ENCODE results near the gene IRF7.

Gene IRF7

DNA sequence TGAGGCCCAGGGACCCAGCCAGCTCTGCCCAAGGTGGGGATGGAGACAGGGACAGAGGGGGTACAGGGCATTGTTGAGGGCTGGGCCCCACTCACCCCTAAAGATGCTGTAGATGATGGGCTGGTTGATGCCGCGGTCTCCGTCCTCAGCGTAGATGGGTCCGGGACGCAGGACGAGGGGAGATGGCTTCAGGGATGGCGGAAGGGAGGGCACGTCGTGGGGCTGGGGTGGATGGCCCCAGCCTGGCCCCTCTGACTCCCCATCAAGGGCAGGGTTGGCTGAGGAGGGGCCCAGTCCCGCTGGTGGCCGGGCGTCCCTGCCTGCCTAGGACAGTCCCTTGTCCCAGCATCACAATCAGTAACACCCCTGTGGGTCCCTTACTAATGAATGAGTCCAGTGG lies 4.5 kb upstream of the IRF7 start:
- DNase-seq = no peak

DNA sequence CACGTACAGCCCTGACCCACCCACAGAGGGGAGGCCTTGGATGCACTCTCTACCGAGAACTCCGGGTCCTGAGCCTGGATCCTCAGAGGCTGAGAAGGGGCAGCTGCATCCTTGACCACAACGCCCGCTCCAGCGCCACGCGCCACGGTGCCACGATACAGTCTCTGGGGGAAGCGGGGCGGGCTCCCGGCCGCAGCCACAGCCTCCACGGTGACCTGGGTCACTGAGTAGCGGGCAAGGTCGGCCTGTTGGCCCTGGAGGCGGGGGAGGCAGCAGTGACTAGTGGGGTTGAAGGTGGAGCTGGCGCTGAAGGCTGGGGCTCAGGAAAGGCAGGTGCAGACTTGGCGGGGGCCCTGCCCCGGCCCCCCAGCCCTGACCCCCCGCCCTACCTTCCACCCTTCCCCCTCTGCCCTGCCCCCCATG lies 3.9 kb upstream of the IRF7 start:
- DNase-seq = no peak

DNA sequence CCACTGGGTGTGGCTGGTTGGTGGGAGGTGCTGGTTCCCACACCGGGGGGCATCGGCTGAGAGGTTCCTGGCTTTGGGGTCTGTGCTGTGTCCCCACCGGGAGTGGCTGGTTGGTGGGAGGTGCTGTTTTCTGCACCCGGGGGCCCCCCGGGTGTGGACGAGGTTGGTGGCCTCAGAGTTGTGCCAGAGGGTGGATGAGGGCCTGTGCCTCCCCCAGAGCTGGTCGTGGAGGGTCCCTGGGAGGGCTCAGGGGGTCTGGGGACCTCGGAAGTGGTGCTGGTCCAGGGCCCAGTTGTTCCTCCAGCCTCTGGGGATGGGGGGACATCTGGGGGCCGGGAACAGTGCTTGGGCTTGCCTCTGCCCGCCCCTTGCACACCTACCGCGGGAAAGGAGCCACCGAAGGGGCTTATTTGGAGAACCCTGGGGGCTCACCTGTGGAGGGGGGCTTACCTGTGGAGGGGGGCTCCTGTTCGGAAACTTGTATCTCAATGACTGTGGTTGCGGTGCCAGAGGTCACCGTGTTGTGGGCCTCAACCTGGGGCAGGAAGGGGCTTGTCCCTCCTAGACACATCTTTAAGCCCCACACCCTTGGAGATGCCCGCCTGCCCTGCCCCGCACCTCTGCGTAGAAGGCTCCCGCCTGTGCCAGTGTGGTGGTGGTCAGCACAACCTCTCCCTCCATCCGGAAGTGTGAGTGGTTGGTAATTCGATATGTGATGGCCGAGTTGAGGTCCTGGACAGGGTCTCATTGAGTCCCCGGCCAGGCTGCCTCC lies 3.3 kb upstream of the IRF7 start:
- DNase-seq = no peak

- no peak for DNase-seq
These were observed 2.3 kb upstream of the IRF7 start for GRCh38 chr11:617912-618682.

DNA sequence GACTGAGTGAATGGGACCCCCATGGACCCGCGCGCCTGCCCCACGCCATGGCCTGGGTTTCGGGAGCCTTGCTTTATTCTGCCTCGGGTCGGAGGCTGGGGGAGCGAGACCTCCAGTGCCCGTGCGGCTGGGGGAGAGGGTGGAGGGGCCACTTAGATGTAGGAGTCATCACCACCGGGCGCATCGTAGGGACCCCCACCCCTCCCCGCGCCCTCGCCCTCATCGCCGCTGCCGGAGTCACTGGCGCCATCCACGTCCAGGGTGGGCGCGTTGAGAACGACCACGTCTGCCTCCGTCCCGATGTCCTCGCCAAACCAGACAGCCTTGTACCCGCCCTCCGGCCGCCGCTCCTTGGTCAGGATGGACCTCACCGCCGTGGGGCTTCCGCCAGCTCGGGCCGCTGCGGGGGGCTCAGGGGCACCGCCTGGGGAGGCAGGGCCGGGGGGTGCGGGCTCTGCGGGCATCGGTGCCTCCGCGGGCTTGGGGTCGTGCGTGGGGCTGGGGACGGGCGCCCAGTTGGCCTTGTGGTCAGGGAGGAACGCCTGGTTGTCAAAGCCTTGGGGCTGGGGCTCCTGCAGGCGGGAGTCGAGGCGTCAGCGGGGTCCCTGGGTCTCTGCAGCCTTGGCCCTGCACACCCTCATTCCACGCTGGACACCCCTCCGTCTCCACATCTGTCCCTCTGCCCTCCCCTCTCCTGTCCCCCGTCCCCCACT lies 1.6 kb upstream of the IRF7 start:
- DNase-seq = no peak

DNA sequence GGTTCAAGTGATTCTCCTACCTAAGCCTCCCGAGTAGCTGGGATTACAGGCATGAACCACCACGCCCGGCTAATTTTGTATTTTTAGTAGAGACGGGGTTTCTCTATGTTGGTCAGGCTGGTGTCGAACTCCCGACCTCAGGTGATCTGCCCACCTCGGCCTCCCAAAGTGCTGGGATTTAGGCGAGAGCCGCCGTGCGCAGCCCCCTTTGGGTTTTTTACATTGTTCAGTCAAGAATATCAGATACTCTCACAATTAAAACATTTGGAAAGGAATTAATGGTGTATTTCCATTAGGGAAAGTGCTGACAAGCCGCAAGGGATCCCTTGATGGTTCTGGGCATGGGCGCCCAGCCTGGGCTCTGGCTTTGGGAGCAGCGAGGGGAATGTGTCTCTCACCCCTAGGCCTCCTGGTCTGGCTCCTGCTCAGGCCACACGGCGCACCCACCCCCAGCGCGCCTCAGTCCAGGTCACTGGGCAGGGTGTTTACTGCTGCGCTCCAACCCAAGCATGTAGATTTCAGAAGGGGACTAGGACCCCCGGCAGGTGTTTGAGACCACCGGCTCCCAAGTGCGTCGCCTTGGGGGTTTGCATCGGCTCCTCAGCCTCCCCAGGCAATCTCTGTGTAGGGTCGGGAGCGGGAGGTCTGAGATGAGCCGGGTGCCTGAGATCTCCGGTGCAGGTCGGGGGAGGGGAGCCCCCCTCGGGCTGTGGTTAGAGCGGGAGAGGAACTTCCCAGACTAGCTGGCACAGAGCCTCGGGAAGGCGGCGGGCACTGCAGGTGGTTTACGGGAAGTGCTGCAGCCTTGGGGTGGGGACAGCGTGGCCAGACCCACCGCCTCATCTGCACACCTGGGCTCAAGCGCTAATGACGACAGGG lies 809 bp upstream of the IRF7 start:
- no peak for DNase-seq

GRCh38 chr11:614623-615503 lies 887 bp downstream of the IRF7 start:
- DNase-seq = no peak

DNA sequence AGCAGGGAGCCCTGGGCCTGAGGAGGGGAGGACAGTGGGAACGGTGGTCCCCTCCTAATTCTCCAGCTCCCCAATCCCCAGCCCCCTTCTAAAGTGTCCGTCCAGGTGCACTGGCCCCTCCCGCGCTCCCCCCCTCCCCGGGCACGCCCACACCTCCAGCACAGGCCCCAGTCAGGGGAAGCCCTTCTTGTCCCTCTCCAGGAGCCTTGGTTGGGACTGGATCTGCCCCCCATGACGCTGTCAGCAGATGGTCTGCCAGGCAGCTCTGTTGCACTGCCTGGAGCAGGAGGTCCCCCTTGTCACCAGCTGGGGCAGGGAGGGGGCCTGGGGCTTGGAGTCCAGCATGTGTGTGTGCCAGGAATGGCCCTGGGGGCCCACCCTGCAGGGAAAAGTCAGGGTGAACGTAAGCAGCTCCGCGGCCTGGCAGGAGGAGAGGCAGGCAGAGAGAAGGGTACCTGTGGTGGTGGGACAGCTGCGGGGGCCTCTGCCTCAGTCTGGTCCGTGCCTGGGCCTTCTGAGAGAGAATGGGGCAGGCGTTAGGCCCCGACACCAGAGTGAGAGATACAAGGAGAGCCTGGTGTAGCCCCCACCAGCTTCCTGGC lies 1.6 kb downstream of the IRF7 start:
- DNase-seq = no peak

DNA sequence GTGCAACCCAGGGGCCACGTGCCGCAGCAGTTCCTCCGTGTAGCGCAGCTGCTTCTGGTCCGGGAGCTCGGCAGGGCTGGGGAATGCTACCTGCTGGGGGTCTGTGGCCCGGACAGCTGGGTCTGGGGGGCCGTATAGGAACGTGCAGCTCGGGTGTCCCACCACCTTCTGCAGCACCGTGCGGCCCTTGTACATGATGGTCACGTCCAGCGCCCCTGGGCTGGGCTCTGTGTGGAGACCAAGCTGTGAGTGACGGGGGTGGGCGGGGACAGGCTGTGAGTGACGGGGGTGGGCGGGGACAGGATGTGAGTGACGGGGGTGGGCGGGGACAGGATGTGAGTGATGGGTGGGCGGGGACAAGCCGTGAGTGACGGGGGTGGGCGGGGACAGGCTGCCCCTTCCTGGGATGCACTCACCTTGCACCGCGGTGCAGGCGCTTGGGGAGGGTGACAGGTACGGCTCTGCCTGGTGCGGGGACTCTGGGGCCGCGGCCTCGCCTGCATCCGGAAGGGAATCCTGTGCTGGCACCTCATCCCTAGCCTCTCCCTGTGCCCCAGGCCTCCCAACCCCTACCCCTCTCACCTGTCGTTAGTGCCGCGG lies 2.3 kb downstream of the IRF7 start:
- DNase-seq = peak; percentile 60

- DNase-seq = no peak
These were observed 2.8 kb downstream of the IRF7 start for GRCh38 chr11:612961-613300.

- peak; percentile 67 for DNase-seq
These were observed 3.4 kb downstream of the IRF7 start for GRCh38 chr11:612201-612960.

DNA sequence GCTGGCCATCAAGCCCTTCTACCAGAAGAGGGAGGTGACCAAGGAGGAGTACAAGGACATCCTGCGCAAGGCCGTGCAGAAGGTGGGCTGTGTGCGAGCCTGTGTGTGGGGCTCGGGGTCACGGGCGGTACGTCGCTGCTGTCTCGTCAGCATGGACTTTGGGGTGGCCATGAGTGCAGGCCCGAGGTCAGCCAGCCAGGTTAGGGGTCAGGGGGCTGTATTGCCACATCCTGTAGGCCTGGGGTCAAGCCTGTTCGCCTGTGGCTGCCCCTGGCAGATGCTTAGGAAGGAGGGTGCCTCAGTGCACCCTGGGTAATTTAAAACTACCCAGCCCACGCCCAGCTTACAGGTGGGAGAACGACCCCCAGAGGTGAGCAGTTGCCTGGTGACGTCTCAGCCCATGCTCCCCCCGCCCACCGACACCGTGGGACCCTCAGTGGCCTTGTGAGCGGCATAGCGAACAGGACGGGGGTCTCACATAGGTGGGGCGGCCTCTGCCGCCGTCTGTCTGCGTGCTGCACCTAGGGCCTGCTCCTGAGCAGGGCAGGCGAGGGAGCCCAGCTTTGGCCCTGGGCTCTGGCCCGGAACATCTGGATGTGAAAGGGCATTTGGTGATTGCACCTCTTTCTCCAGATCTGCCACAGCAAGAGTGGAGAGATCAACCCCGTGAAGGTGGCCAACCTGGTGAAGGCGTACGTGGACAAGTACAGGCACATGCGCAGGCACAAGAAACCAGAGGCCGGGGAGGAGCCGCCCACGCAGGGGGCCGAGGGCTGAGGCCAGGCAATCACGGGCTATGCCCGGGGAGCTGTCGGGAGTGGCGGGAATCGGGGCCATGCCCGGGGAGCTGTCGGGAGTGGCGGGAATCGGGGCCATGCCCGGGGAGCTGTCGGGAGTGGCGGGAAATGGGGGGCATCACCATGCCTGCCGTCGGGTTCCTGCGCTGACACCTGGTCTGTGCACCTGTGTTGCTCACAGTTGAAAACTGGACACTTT lies 4.5 kb downstream of the IRF7 start:
- no peak for DNase-seq

DNA sequence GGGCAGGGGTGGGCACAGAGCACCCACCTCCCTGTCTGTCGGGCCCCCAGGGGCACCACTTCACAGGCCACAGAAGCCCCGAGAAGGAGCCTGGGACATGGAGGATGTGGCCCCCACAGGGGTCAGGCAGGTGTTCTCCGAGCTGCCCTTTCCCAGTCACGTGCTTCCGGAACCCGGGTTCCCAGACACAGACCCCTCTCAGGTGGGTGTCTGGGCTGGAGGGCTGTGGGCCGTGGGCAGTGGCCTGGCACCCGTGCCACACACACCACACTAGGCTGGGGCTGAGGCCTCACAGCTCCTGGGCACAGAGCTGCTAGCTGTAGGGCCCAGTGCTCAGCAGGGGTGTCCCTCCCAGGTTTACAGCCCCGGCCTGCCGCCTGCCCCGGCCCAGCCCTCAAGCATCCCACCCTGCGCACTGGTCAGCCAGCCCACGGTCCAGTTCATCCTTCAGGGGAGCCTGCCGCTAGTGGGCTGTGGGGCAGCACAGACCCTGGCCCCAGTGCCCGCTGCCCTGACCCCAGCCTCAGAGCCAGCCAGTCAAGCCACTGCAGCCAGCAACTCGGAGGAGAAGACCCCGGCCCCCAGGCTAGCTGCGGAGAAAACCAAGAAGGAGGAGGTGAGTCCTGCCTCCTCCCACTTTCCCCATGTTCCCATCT lies 5.5 kb downstream of the IRF7 start:
- no peak for DNase-seq

DNA sequence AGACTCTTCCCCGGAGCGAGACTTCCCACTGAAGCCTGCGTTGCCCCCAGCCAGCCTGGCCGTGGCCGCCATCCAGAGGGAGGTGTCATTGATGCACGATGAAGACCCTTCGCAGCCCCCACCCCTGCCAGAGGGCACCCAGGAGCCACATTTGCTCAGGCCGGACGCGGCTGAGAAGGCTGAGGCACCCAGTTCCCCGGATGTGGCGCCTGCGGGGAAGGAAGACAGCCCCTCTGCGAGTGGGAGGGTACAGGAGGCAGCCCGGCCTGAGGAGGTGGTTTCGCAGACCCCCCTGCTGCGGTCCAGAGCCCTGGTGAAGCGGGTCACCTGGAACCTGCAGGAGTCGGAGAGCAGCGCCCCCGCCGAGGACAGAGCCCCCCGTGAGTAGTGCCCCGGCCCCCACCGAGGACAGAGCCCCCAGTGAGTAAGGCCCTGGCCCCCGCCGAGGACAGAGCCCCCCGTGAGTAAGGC lies 6.4 kb downstream of the IRF7 start:
- no peak for DNase-seq

DNA sequence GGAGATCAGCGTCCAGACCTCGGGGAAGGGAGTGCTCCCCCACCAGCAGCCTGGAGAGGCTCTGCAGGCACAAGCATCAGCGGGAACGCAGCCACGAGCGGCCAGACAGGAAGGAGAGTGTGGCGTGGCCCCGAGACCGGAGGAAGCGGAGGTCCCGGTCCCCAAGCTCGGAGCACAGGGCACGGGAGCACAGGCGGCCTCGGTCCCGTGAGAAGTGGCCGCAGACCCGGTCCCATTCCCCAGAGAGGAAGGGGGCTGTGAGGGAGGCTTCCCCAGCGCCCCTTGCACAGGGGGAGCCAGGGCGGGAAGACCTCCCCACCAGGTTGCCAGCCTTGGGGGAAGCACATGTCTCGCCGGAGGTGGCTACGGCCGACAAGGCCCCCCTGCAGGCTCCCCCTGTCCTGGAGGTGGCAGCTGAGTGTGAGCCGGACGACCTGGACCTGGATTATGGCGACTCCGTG lies 6.9 kb downstream of the IRF7 start:
- no peak for DNase-seq

GRCh38 chr11:607971-608659 lies 7.6 kb downstream of the IRF7 start:
- DNase-seq = no peak

GRCh38 chr11:607020-607780 lies 8.6 kb downstream of the IRF7 start:
- no peak for DNase-seq
